Activated CD4-positive, alpha-beta T cell treated with anti-CD3 and anti-CD28 coated beads for 36 hours (primary cell): ENCODE measurements around the gene ZFAND6. TPM values are rescaled to one million over a fixed set of nuclear protein-coding genes. Genes with fewer than 3 reads are reported as not detected.
"Not testable (repeated sequence)": the region's sequence is repeated elsewhere in the genome, so short reads cannot be mapped to it uniquely, and the experiment has no call there.

Source experiments
- ATAC-seq: fragments of 200-7000 bp; cut with Tn5 transposase; one replicate; pipeline ENCODE4 v1.10.0; 2021; ENCODE audit warnings: mild to moderate bottlenecking, moderate library complexity
- CTCF ChIA-PET: fragments of 350-600 bp; sonication (Branson Sonifier 250); formaldehyde crosslinking; loops from one replicate; lab custom pipeline; 2021; ENCODE audit warnings: antibody characterized with exemption; lab: Charles Lee
- POLR2A ChIA-PET: fragments of 350-600 bp; sonication (Branson Sonifier 250); formaldehyde crosslinking; loops from one replicate; lab custom pipeline; 2021; ENCODE audit warnings: antibody characterized with exemption, inconsistent platforms; lab: Charles Lee
- DNase-seq: peaks from one replicate; pipeline ENCODE4 v3.0.0-alpha.2; 2020
- H3K27ac Mint-ChIP-seq: one replicate; pipeline ENCODE4 v1.8.0; 2021; ENCODE audit warnings: mixed read lengths
- H3K27me3 Mint-ChIP-seq: one replicate; pipeline ENCODE4 v1.8.0; 2021; ENCODE audit warnings: mixed read lengths
- H3K36me3 Mint-ChIP-seq: one replicate; pipeline ENCODE4 v1.8.0; 2021; ENCODE audit warnings: low read depth, mixed read lengths
- H3K4me1 Mint-ChIP-seq: one replicate; pipeline ENCODE4 v1.8.0; 2021; ENCODE audit warnings: mixed read lengths
- H3K4me3 Mint-ChIP-seq: one replicate; pipeline ENCODE4 v1.8.0; 2021; ENCODE audit warnings: mild to moderate bottlenecking, moderate library complexity, mixed read lengths
- H3K9me3 Mint-ChIP-seq: one replicate; pipeline ENCODE4 v1.8.0; 2021; ENCODE audit warnings: low read depth, mixed read lengths
- intact Hi-C, 2 experiments: fragments of 100-400 bp; cut with DNase I in 1 of 2; cut with micrococcal nuclease in 1 of 2; formaldehyde crosslinking; loops; one replicate each; pipeline versions ENCODE4 v1.14.2 to v1.15.1; 2022 to 2024; cut with DNase I, micrococcal nuclease
- total RNA-seq, 2 experiments: library from RNA; stranded (reverse); gene quantifications; one replicate each; pipeline ENCODE4 v1.2.3, GENCODE V29; 2021

ZFAND6 gene
- 10 to 100 TPM; 30.2 to 37.2 TPM for total RNA-seq

GRCh38 chr15:80058851-80059785 lies at the start of gene ZFAND6:
Gene ZFAND6 (plus strand): TSS chr15:80059676. CDS start chr15:80120345, 60,669 bp downstream.
- intact Hi-C loops = loop anchor here (1.0 to 2.0 kb wide), 12 partner anchors 13 to 1186 kb away; partner anchors contain the start of genes BCL2A1 (in 2 of the 2), FAH (in 1 of the 2), MORF4L1 (in 1 of the 2) and MTHFS (in 1 of the 2)
- ChIA-PET POLR2A (interaction anchor here (0.7 to 1.7 kb wide), 3 partner anchors 92 to 135 kb away, joined by 3 to 4 read pairs (median 4); partner anchors contain the start of gene FAH), CTCF (interaction anchor here (0.6 to 3.8 kb wide), 5 partner anchors 9 to 114 kb away, joined by 3 to 17 read pairs (median 3); no protein-coding TSS in a partner anchor)
- no peaks in the 10 kb centered on the region for H3K27me3 Mint-ChIP-seq
- H3K27ac Mint-ChIP-seq = peak within 1 kb of the TSS; percentile 87
- DNase-seq = peak; percentile 97
- ATAC-seq = peak; percentile 83
- H3K4me1 Mint-ChIP-seq = peaks cover 25% of the 10 kb centered on the region
- H3K9me3 Mint-ChIP-seq = no peaks in the 10 kb centered on the region
- peaks cover 1% of the 10 kb centered on the region for H3K36me3 Mint-ChIP-seq
- peak within 1 kb of the TSS; percentile 85 for H3K4me3 Mint-ChIP-seq

- POLR2A ChIA-PET = interaction anchor here (0.6 kb wide), 1 partner anchor 50 kb away, joined by 4 read pairs; no protein-coding TSS in a partner anchor
- no peaks in the 10 kb centered on the region for H3K9me3 Mint-ChIP-seq
Measured at GRCh38 chr15:80010131-80010673, 49.3 kb upstream of the ZFAND6 start.

GRCh38 chr15:80011041-80011523 lies 48.4 kb upstream of the ZFAND6 start:
- POLR2A ChIA-PET, H3K9me3 Mint-ChIP-seq, H3K4me3 Mint-ChIP-seq, H3K27me3 Mint-ChIP-seq, H3K27ac Mint-ChIP-seq, H3K36me3 Mint-ChIP-seq: not testable (repeated sequence)
- CTCF ChIA-PET = interaction anchor here (0.6 to 1.0 kb wide), 2 partner anchors 382 to 415 kb away, joined by 3 to 4 read pairs; no protein-coding TSS in a partner anchor
- intact Hi-C loops = loop anchor here in 1 of 2 experiments (5.0 kb wide), 1 partner anchor 161 kb away; no protein-coding TSS in a partner anchor
- ATAC-seq (peak; percentile 55), DNase-seq (peak; percentile 64)
- peaks cover 13% of the 10 kb centered on the region for H3K4me1 Mint-ChIP-seq

More at GRCh38 chr15:80010131-80010673, 49.3 kb upstream of the ZFAND6 start:
- Mint-ChIP-seq H3K4me3 (no peak overlapping the region), H3K27ac (no peak overlapping the region), H3K36me3 (no peaks in the 10 kb centered on the region), H3K4me1 (peaks cover 13% of the 10 kb centered on the region), H3K27me3 (no peaks in the 10 kb centered on the region)
- ATAC-seq (no peak), DNase-seq (no peak)
- CTCF ChIA-PET = interaction anchor here (0.9 kb wide), 1 partner anchor 18 kb away, joined by 3 read pairs; no protein-coding TSS in a partner anchor
- intact Hi-C loops = loop anchor here in 1 of 2 experiments (5.0 kb wide), 1 partner anchor 162 kb away; no protein-coding TSS in a partner anchor

- intact Hi-C loops = loop anchor here in 1 of 2 experiments (5.0 kb wide), 1 partner anchor 161 kb away; no protein-coding TSS in a partner anchor
Measured at GRCh38 chr15:80011596-80011995, 47.9 kb upstream of the ZFAND6 start.

GRCh38 chr15:80012060-80012726 lies 47.3 kb upstream of the ZFAND6 start:
- ATAC-seq (no peak), DNase-seq (no peak)
- no peak overlapping the region for H3K27ac Mint-ChIP-seq
- no peaks in the 10 kb centered on the region for H3K27me3 Mint-ChIP-seq
- POLR2A ChIA-PET = no interaction called here
- H3K4me3 Mint-ChIP-seq = no peak overlapping the region
- H3K9me3 Mint-ChIP-seq = no peaks in the 10 kb centered on the region
- intact Hi-C loops = loop anchor here in 1 of 2 experiments (5.0 kb wide), 1 partner anchor 160 kb away; no protein-coding TSS in a partner anchor
- CTCF ChIA-PET = no interaction called here
- peaks cover 13% of the 10 kb centered on the region for H3K4me1 Mint-ChIP-seq
- no peaks in the 10 kb centered on the region for H3K36me3 Mint-ChIP-seq

More at GRCh38 chr15:80011596-80011995, 47.9 kb upstream of the ZFAND6 start:
- H3K27me3 Mint-ChIP-seq = no peaks in the 10 kb centered on the region
- H3K27ac Mint-ChIP-seq = no peak overlapping the region
- H3K4me1 Mint-ChIP-seq = peaks cover 13% of the 10 kb centered on the region
- DNase-seq (no peak), ATAC-seq (no peak)
- H3K9me3 Mint-ChIP-seq = no peaks in the 10 kb centered on the region
- H3K36me3 Mint-ChIP-seq = no peaks in the 10 kb centered on the region
- CTCF ChIA-PET = interaction anchor here (1.0 kb wide), 1 partner anchor 416 kb away, joined by 3 read pairs; no protein-coding TSS in a partner anchor
- POLR2A ChIA-PET = no interaction called here
- no peak overlapping the region for H3K4me3 Mint-ChIP-seq

- ATAC-seq, H3K4me3 Mint-ChIP-seq, H3K27ac Mint-ChIP-seq, H3K9me3 Mint-ChIP-seq, POLR2A ChIA-PET, H3K27me3 Mint-ChIP-seq, H3K36me3 Mint-ChIP-seq, DNase-seq: not testable (repeated sequence)
- peaks cover 11% of the 10 kb centered on the region for H3K4me1 Mint-ChIP-seq
- intact Hi-C loops = loop anchor here in 1 of 2 experiments (5.0 kb wide), 1 partner anchor 158 kb away; no protein-coding TSS in a partner anchor
- CTCF ChIA-PET = interaction anchor here (0.6 kb wide), 1 partner anchor 153 kb away, joined by 5 read pairs; no protein-coding TSS in a partner anchor
Measured at GRCh38 chr15:80014186-80014585, 45.3 kb upstream of the ZFAND6 start.

- ATAC-seq (no peak), DNase-seq (no peak)
- ChIA-PET CTCF (no interaction called here), POLR2A (no interaction called here)
- Mint-ChIP-seq H3K4me3 (no peak overlapping the region), H3K27me3 (no peaks in the 10 kb centered on the region), H3K27ac (no peak overlapping the region), H3K4me1 (peaks cover 5% of the 10 kb centered on the region), H3K36me3 (no peaks in the 10 kb centered on the region), H3K9me3 (no peaks in the 10 kb centered on the region)
- intact Hi-C loops = no loop called here
Measured at GRCh38 chr15:80015156-80015555, 44.3 kb upstream of the ZFAND6 start.

GRCh38 chr15:80016506-80016905 lies 43.0 kb upstream of the ZFAND6 start:
- intact Hi-C loops, H3K9me3 Mint-ChIP-seq, POLR2A ChIA-PET, DNase-seq, ATAC-seq, H3K36me3 Mint-ChIP-seq, H3K4me1 Mint-ChIP-seq, H3K27ac Mint-ChIP-seq, H3K4me3 Mint-ChIP-seq, H3K27me3 Mint-ChIP-seq: not testable (repeated sequence)
- CTCF ChIA-PET = interaction anchor here (0.6 kb wide), 1 partner anchor 163 kb away, joined by 4 read pairs; no protein-coding TSS in a partner anchor

GRCh38 chr15:80017139-80017538 lies 42.3 kb upstream of the ZFAND6 start:
- DNase-seq, H3K9me3 Mint-ChIP-seq, H3K4me1 Mint-ChIP-seq, POLR2A ChIA-PET, H3K27ac Mint-ChIP-seq, H3K4me3 Mint-ChIP-seq, ATAC-seq, intact Hi-C loops, H3K36me3 Mint-ChIP-seq, H3K27me3 Mint-ChIP-seq: not testable (repeated sequence)
- CTCF ChIA-PET = interaction anchor here (0.6 kb wide), 1 partner anchor 164 kb away, joined by 4 read pairs; no protein-coding TSS in a partner anchor

GRCh38 chr15:80019168-80019745 lies 40.2 kb upstream of the ZFAND6 start:
- no peaks in the 10 kb centered on the region for H3K36me3 Mint-ChIP-seq
- intact Hi-C loops = no loop called here
- no peak for DNase-seq
- POLR2A ChIA-PET = no interaction called here
- H3K27me3 Mint-ChIP-seq = peaks cover 5% of the 10 kb centered on the region
- peaks cover 9% of the 10 kb centered on the region for H3K4me1 Mint-ChIP-seq
- CTCF ChIA-PET = interaction anchor here (1.1 kb wide), 1 partner anchor 26 kb away, joined by 3 read pairs; no protein-coding TSS in a partner anchor
- no peak overlapping the region for H3K4me3 Mint-ChIP-seq
- H3K27ac Mint-ChIP-seq = no peak overlapping the region
- H3K9me3 Mint-ChIP-seq = no peaks in the 10 kb centered on the region
- no peak for ATAC-seq
